Measurements from ENCODE around the gene GULP1.

GRCh38 chr2:188439986-188440385, 148.3 kb downstream of the GULP1 start:
- TF ChIP-seq POLR2A (IDR thresholded peaks at IDR 0.05): no peak
- TF ChIP-seq, protein P1, sequence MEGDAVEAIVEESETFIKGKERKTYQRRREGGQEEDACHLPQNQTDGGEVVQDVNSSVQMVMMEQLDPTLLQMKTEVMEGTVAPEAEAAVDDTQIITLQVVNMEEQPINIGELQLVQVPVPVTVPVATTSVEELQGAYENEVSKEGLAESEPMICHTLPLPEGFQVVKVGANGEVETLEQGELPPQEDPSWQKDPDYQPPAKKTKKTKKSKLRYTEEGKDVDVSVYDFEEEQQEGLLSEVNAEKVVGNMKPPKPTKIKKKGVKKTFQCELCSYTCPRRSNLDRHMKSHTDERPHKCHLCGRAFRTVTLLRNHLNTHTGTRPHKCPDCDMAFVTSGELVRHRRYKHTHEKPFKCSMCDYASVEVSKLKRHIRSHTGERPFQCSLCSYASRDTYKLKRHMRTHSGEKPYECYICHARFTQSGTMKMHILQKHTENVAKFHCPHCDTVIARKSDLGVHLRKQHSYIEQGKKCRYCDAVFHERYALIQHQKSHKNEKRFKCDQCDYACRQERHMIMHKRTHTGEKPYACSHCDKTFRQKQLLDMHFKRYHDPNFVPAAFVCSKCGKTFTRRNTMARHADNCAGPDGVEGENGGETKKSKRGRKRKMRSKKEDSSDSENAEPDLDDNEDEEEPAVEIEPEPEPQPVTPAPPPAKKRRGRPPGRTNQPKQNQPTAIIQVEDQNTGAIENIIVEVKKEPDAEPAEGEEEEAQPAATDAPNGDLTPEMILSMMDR (IDR thresholded peaks at IDR 0.05): no peak
